ENCODE data around the gene SPIRE2. TPM values are rescaled to one million over a fixed set of nuclear protein-coding genes. Genes with fewer than 3 reads are reported as not detected.

SPIRE2 gene
- total RNA-seq, 4 donors from 2014 or later: 0.27 to 3.6 (median 2.0) TPM

GRCh38 chr16:89863741-89864526 is 35.7 kb downstream of the SPIRE2 start:
- H3K9me3 ChIP-seq: peaks cover 0 to 12% (median 0%) of the 10 kb centered on the region in 3 donors
- no peaks in the 10 kb centered on the region for H3K27me3 ChIP-seq
- H3K27ac ChIP-seq: peak overlapping the region in 3 of 4 donors; percentile 30 to 66 (median 36)
- no peaks in the 10 kb centered on the region for H3K36me3 ChIP-seq
- peak; percentile 46 for ATAC-seq
- peaks cover 0 to 18% (median 0%) of the 10 kb centered on the region in 3 donors for H3K4me1 ChIP-seq
- 66 to 69% methylated on average over 8 to 13 of the region's 21 CpGs for WGBS, 2 donors (ENCODE audit: low coverage in 1 of 2)
- H3K4me3 ChIP-seq: no peak overlapping the region
- TF ChIP-seq EP300 (IDR thresholded peaks at IDR 0.05): no peak
- no peak for TF ChIP-seq POLR2AphosphoS5 (IDR thresholded peaks at IDR 0.05)
- no peak for TF ChIP-seq POLR2A (IDR thresholded peaks at IDR 0.05)
- TF ChIP-seq CTCF (IDR thresholded peaks at IDR 0.05): no peak

- WGBS, 2 donors (ENCODE audit: low coverage in 1 of 2): 59 to 63% methylated on average over 2 to 5 of the region's 5 CpGs
- H3K27ac ChIP-seq: peak overlapping the region in 3 of 4 donors; percentile 30 to 66 (median 36)
These were observed 36.2 kb downstream of the SPIRE2 start for GRCh38 chr16:89864527-89864820.

DNA sequence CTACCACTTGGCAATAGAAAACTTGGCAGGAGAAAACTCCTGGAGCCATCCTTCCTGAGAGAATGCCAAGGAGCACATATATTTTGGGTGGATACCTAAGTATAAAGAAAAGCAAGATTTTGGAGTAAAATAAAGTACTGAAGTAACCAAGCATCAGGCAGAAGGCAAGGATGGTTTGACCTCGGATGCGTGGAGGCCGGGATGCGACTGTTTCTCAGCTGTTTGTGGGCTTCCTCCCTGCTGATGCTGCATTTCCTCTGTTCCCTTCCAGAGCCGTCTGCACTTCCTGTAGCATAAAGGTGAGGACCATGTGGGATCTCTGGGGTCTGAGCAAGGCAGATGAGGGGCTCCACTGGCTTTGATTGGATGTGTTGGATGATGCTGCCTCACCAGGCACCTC is 39.6 kb downstream of the SPIRE2 start:
- Histone ChIP-seq H3K36me3 (peaks cover 0 to 9% of the 10 kb centered on the region in 2 donors), H3K4me1 (peaks cover 0 to 18% (median 5%) of the 10 kb centered on the region in 3 donors), H3K4me3 (no peak overlapping the region), H3K27ac (no peak overlapping the region), H3K9me3 (peaks cover 0 to 12% (median 0%) of the 10 kb centered on the region in 3 donors), H3K27me3 (no peaks in the 10 kb centered on the region)
- WGBS, 2 donors (ENCODE audit: low coverage in 1 of 2): 97% methylated on average over 5 of the region's 5 CpGs; no CpG with 5 or more reads in 1 of the 2 donors
- no peak for ATAC-seq
- TF ChIP-seq POLR2AphosphoS5 (IDR thresholded peaks at IDR 0.05): no peak
- no peak for TF ChIP-seq EP300 (IDR thresholded peaks at IDR 0.05)
- TF ChIP-seq CTCF (IDR thresholded peaks at IDR 0.05): no peak
- no peak for TF ChIP-seq POLR2A (IDR thresholded peaks at IDR 0.05)

More at GRCh38 chr16:89864527-89864820, 36.2 kb downstream of the SPIRE2 start:
- H3K4me3 ChIP-seq: no peak overlapping the region
- H3K27me3 ChIP-seq: no peaks in the 10 kb centered on the region
- TF ChIP-seq POLR2A (IDR thresholded peaks at IDR 0.05) (no peak), CTCF (IDR thresholded peaks at IDR 0.05) (no peak), EP300 (IDR thresholded peaks at IDR 0.05) (no peak), POLR2AphosphoS5 (IDR thresholded peaks at IDR 0.05) (no peak)
- peaks cover 0 to 3% of the 10 kb centered on the region in 2 donors for H3K36me3 ChIP-seq
- peaks cover 0 to 12% (median 0%) of the 10 kb centered on the region in 3 donors for H3K9me3 ChIP-seq
- H3K4me1 ChIP-seq: peaks cover 0 to 18% (median 0%) of the 10 kb centered on the region in 3 donors
- no peak for ATAC-seq

GRCh38 chr16:89869911-89870310 is 41.6 kb downstream of the SPIRE2 start:
- Histone ChIP-seq H3K9me3 (peaks cover 0 to 12% (median 0%) of the 10 kb centered on the region in 3 donors), H3K27me3 (no peaks in the 10 kb centered on the region), H3K4me1 (peaks cover 0 to 19% (median 9%) of the 10 kb centered on the region in 3 donors), H3K36me3 (peaks cover 0 to 13% of the 10 kb centered on the region in 2 donors), H3K4me3 (no peak overlapping the region), H3K27ac (no peak overlapping the region)
- ATAC-seq: no peak
- 65 to 88% methylated on average over 5 to 9 of the region's 12 CpGs for WGBS, 2 donors (ENCODE audit: low coverage in 1 of 2)
- no peak for TF ChIP-seq CTCF (IDR thresholded peaks at IDR 0.05)
- TF ChIP-seq POLR2A (IDR thresholded peaks at IDR 0.05): no peak
- TF ChIP-seq EP300 (IDR thresholded peaks at IDR 0.05): no peak
- no peak for TF ChIP-seq POLR2AphosphoS5 (IDR thresholded peaks at IDR 0.05)

DNA sequence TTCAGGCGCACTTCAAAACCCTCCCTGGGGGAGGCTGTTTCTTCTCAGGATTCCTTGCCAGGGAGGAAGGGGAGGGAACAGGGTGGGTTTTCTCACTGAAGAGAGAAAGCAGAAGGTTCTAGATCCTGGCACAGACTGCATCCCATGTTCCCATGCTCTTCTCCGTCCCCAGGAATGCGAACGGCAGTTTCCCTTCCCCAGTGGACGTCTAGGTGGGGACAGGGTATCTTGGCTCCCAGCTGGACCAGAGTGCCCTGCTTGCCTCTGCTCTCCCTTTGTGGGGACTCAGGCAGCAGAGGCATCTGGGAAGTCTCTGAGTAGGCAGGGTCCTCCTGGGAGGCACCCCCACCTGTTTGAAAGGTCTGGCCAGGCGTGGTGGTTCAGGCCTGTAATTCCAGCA is 42.2 kb downstream of the SPIRE2 start:
- no peak overlapping the region for H3K27ac ChIP-seq
- TF ChIP-seq CTCF (IDR thresholded peaks at IDR 0.05): no peak
- no peak for TF ChIP-seq POLR2A (IDR thresholded peaks at IDR 0.05)
- no peak for TF ChIP-seq POLR2AphosphoS5 (IDR thresholded peaks at IDR 0.05)
- TF ChIP-seq EP300 (IDR thresholded peaks at IDR 0.05): no peak
- peaks cover 0 to 15% of the 10 kb centered on the region in 2 donors for H3K36me3 ChIP-seq
- H3K9me3 ChIP-seq: peaks cover 0 to 12% (median 0%) of the 10 kb centered on the region in 3 donors
- ATAC-seq: no peak
- 83 to 100% methylated on average over 1 to 4 of the region's 6 CpGs for WGBS, 2 donors (ENCODE audit: low coverage in 1 of 2)
- H3K4me3 ChIP-seq: no peak overlapping the region
- H3K27me3 ChIP-seq: no peaks in the 10 kb centered on the region
- peaks cover 0 to 24% (median 11%) of the 10 kb centered on the region in 3 donors for H3K4me1 ChIP-seq

All from gastroesophageal sphincter (tissue), 4 donors.